H9 (cell line): ENCODE measurements around the gene BMP7. TPM values are rescaled to one million over a fixed set of nuclear protein-coding genes. Genes with fewer than 3 reads are reported as not detected.

Source experiments
- DNase-seq: peaks from one replicate; pipeline ENCODE4 v3.0.0-alpha.2; 2017
- H2AFZ ChIP-seq: one replicate; pipeline ENCODE4 v1.6.1; 2013; ENCODE audit warnings: mild to moderate bottlenecking, low read length, control low read depth, moderate library complexity
- H2AK5ac ChIP-seq: 2 replicates; pipeline ENCODE4 v1.6.1; 2013; ENCODE audit warnings: low read length, control low read depth, mixed read lengths; ENCODE audit not compliant: insufficient read length
- H2BK120ac ChIP-seq: one replicate; pipeline ENCODE4 v1.6.1; 2013; ENCODE audit warnings: low read depth, mild to moderate bottlenecking, low read length, control low read depth, inconsistent platforms; ENCODE audit not compliant: poor library complexity, severe bottlenecking
- H2BK12ac ChIP-seq: 2 replicates; pipeline ENCODE4 v1.6.1; 2013; ENCODE audit warnings: low read length, control low read depth, mixed read lengths, low read depth; ENCODE audit not compliant: insufficient read length
- H2BK15ac ChIP-seq: 2 replicates; pipeline ENCODE4 v1.6.1; 2013; ENCODE audit warnings: low read depth, low read length, control low read depth
- H2BK20ac ChIP-seq: one replicate; pipeline ENCODE4 v1.6.1; 2013; ENCODE audit warnings: low read depth, mild to moderate bottlenecking, low read length, control low read depth, inconsistent platforms; ENCODE audit not compliant: poor library complexity, severe bottlenecking
- H2BK5ac ChIP-seq: 2 replicates; pipeline ENCODE4 v1.6.1; 2013; ENCODE audit warnings: low read length, control low read depth, mixed read lengths; ENCODE audit not compliant: insufficient read length
- H3K14ac ChIP-seq: 2 replicates; pipeline ENCODE4 v1.6.1; 2013; ENCODE audit warnings: low read length, control low read depth; ENCODE audit not compliant: insufficient read depth
- H3K18ac ChIP-seq: 2 replicates; pipeline ENCODE4 v1.6.1; 2013; ENCODE audit warnings: low read depth, mild to moderate bottlenecking, mixed read lengths, low read length, control low read depth; ENCODE audit not compliant: insufficient read length
- H3K23ac ChIP-seq: 2 replicates; pipeline ENCODE4 v1.6.1; 2013; ENCODE audit warnings: low read length, control low read depth, mixed read lengths, low read depth; ENCODE audit not compliant: insufficient read length
- H3K23me2 ChIP-seq: 2 replicates; pipeline ENCODE4 v1.6.1; 2013; ENCODE audit warnings: low read depth, mild to moderate bottlenecking, mixed read lengths, low read length, control low read depth; ENCODE audit not compliant: insufficient read length, poor library complexity, severe bottlenecking
- H3K27ac ChIP-seq: 2 replicates; pipeline ENCODE4 v1.5.1; 2013; ENCODE audit warnings: low read length, control low read depth, mixed read lengths, low read depth; ENCODE audit not compliant: insufficient read length
- H3K27me3 ChIP-seq: 2 replicates; pipeline ENCODE4 v1.6.1; 2013; ENCODE audit warnings: low read length, control low read depth, inconsistent platforms; ENCODE audit not compliant: insufficient read depth
- H3K4ac ChIP-seq: 2 replicates; pipeline ENCODE4 v1.6.1; 2013; ENCODE audit warnings: low read depth, mild to moderate bottlenecking, control low read depth, inconsistent platforms, low read length, moderate library complexity
- H3K4me1 ChIP-seq: 2 replicates; pipeline ENCODE4 v1.6.1; 2013; ENCODE audit warnings: low read length, control low read depth, inconsistent platforms; ENCODE audit not compliant: insufficient read depth
- H3K4me2 ChIP-seq: 2 replicates; pipeline ENCODE4 v1.6.1; 2013; ENCODE audit warnings: low read length, control low read depth, mixed read lengths; ENCODE audit not compliant: insufficient read length, insufficient read depth
- H3K56ac ChIP-seq: 2 replicates; pipeline ENCODE4 v1.6.1; 2013; ENCODE audit warnings: low read depth, mild to moderate bottlenecking, mixed read lengths, low read length, control low read depth; ENCODE audit not compliant: insufficient read length
- H3K79me1 ChIP-seq: 2 replicates; pipeline ENCODE4 v1.6.1; 2013; ENCODE audit warnings: low read depth, mild to moderate bottlenecking, moderate library complexity, low read length, control low read depth, inconsistent platforms; ENCODE audit not compliant: insufficient read depth, poor library complexity, severe bottlenecking
- H3K79me2 ChIP-seq: 2 replicates; pipeline ENCODE4 v1.6.1; 2013; ENCODE audit warnings: low read length, control low read depth, inconsistent platforms; ENCODE audit not compliant: insufficient read depth
- H3K9ac ChIP-seq: 2 replicates; pipeline ENCODE4 v1.6.1; 2013; ENCODE audit warnings: low read length, control low read depth, mixed read lengths; ENCODE audit not compliant: insufficient read length; ENCODE audit errors: extremely low read depth
- H3K9me3 ChIP-seq: one replicate; pipeline ENCODE4 v1.6.1; 2013; ENCODE audit warnings: low read depth, low read length, inconsistent platforms; ENCODE audit not compliant: control insufficient read depth
- H3T11ph ChIP-seq: one replicate; pipeline ENCODE4 v1.6.1; 2013; ENCODE audit warnings: mild to moderate bottlenecking, low read length, control low read depth, inconsistent platforms
- H4K20me1 ChIP-seq: one replicate; pipeline ENCODE4 v1.6.1; 2013; ENCODE audit not compliant: control insufficient read depth, insufficient read length, insufficient read depth
- H4K5ac ChIP-seq: 2 replicates; pipeline ENCODE4 v1.6.1; 2013; ENCODE audit warnings: low read depth, mild to moderate bottlenecking, mixed read lengths, low read length, control low read depth; ENCODE audit not compliant: insufficient read length
- H4K8ac ChIP-seq: replicated peaks from 2 replicates; pipeline ENCODE4 v1.6.1; 2013; ENCODE audit warnings: low read length, control low read depth, mixed read lengths, low read depth; ENCODE audit not compliant: insufficient read length
- H4K91ac ChIP-seq: 2 replicates; pipeline ENCODE4 v1.6.1; 2013; ENCODE audit warnings: low read depth, mild to moderate bottlenecking, moderate library complexity, mixed read lengths, low read length, control low read depth; ENCODE audit not compliant: insufficient read length
- H3K27ac Mint-ChIP-seq, 3 experiments: 2 replicates in 2 of 3; 3 replicates in 1 of 3; pipeline ENCODE4 v1.8.0; 2020 to 2021; ENCODE audit warnings: mixed read lengths in 3 of 3, mild to moderate bottlenecking in 1 of 3, moderate library complexity in 1 of 3
- H3K27me3 Mint-ChIP-seq: 2 replicates; pipeline ENCODE4 v1.8.0; 2021; ENCODE audit warnings: low read depth, mild to moderate bottlenecking, moderate library complexity, mixed read lengths
- H3K36me3 Mint-ChIP-seq, 3 experiments: 2 replicates in 2 of 3; 3 replicates in 1 of 3; pipeline ENCODE4 v1.8.0; 2020 to 2021; ENCODE audit warnings: low read depth in 3 of 3, mixed read lengths in 3 of 3; ENCODE audit not compliant: insufficient read depth in 1 of 3
- H3K4me1 Mint-ChIP-seq, 2 experiments: 2 replicates each; pipeline ENCODE4 v1.8.0; 2020; ENCODE audit warnings: mixed read lengths in 2 of 2
- H3K4me3 Mint-ChIP-seq, 2 experiments: 2 replicates in 1 of 2; 3 replicates in 1 of 2; pipeline ENCODE4 v1.8.0; 2020 to 2021; ENCODE audit warnings: mild to moderate bottlenecking in 2 of 2, mixed read lengths in 2 of 2, moderate library complexity in 1 of 2
- H3K9me3 Mint-ChIP-seq, 2 experiments: 2 replicates in 1 of 2; 3 replicates in 1 of 2; pipeline ENCODE4 v1.8.0; 2020; ENCODE audit warnings: mild to moderate bottlenecking in 2 of 2, mixed read lengths in 2 of 2, moderate library complexity in 1 of 2
- CTCF ChIP-seq: fragments of 200-600 bp; sonication (generic); conservative IDR thresholded peaks from 3 replicates; pipeline ENCODE4 v1.8.0; 2021; ENCODE audit warnings: antibody characterized with exemption, mild to moderate bottlenecking
- WGBS: extraction: QIAGEN DNeasy Blood & Tissue Kit; methylation state at CpG from one replicate; pipeline ENCODE4 v1.1.7; 2013; ENCODE audit warnings: missing lambda C conversion rate, low lambda C conversion rate, mixed read lengths; ENCODE audit not compliant: insufficient read length; ENCODE audit errors: extremely low coverage; 5-methylcytosine and 5-hydroxymethylcytosine counted together
- total RNA-seq: library from RNA; stranded (reverse); gene quantifications from 2 replicates; pipeline ENCODE4 v1.2.1, GENCODE V29; 2021

BMP7 gene
- total RNA-seq, 1 experiment from 2014 or later = 17.7 TPM

GRCh38 chr20:57315976-57316480, 49.6 kb upstream of the BMP7 start:
- Histone ChIP-seq H3K4me1 (no peaks in the 10 kb centered on the region), H2BK12ac (no peak overlapping the region), H3K18ac (no peak overlapping the region), H4K5ac (no peak overlapping the region), H3K14ac (no peak overlapping the region), H3K4me2 (no peak overlapping the region), H3K4ac (no peak overlapping the region), H3K79me1 (no peaks in the 10 kb centered on the region), H4K20me1 (no peaks in the 10 kb centered on the region), H2AK5ac (no peak overlapping the region), H3K23me2 (no peaks in the 10 kb centered on the region), H3K56ac (no peak overlapping the region), H2BK15ac (no peak overlapping the region), H3K27me3 (no peaks in the 10 kb centered on the region), H4K8ac (no peak overlapping the region), H2BK5ac (no peak overlapping the region), H3K27ac (no peak overlapping the region), H3K9ac (no peak overlapping the region), H3K79me2 (no peaks in the 10 kb centered on the region), H2BK120ac (no peak overlapping the region), H2BK20ac (no peak overlapping the region), H3K9me3 (no peaks in the 10 kb centered on the region), H3K23ac (no peak overlapping the region), H2AFZ (no peak overlapping the region), H3T11ph (no peak overlapping the region), H4K91ac (no peak overlapping the region)
- Mint-ChIP-seq H3K4me1 (peaks cover 8% of the 10 kb centered on the region in 2 experiments; a peak in 2 of 4 replicates), H3K27me3 (peaks cover 9% of the 10 kb centered on the region), H3K36me3 (no peaks in the 10 kb centered on the region), H3K4me3 (no peak overlapping the region), H3K9me3 (no peaks in the 10 kb centered on the region), H3K27ac (peak overlapping the region in 1 of 3 experiments; percentile 29; a peak in 1 of 7 replicates)
- WGBS = no CpG with 5 or more reads among the region's 8 CpGs
- no peak for DNase-seq
- TF ChIP-seq CTCF = no peak
